Breast epithelium (tissue), 4 donors: ENCODE data around the gene CIDEB. TPM values are rescaled to one million over a fixed set of nuclear protein-coding genes. Genes with fewer than 3 reads are reported as not detected.
A peak's percentile ranks its signal among the peaks of the same experiment; 100 is the strongest.

Source experiments
- DNase-seq, 2 donors: peaks; one replicate each; pipeline ENCODE4 v3.0.0-alpha.2; 2019; ENCODE audit warnings: low spot score in 2 of 2
- H3K27ac ChIP-seq, 2 donors: fragments of 200-600 bp; sonication (generic) in 1 of 2; one replicate each; pipeline ENCODE4 v1.5.1; 2016 to 2019; ENCODE audit warnings: mild to moderate bottlenecking in 1 of 2
- H3K27me3 ChIP-seq, 2 donors: fragments of 200-600 bp; sonication (generic) in 1 of 2; one replicate each; pipeline versions ENCODE4 v1.5.1 to v1.6.0; 2017 to 2019; ENCODE audit warnings: control low read depth in 1 of 2, mild to moderate bottlenecking in 1 of 2
- H3K36me3 ChIP-seq: fragments of 200-600 bp; one replicate; pipeline ENCODE4 v1.5.1; 2019
- H3K4me1 ChIP-seq, 2 donors: fragments of 200-600 bp; sonication (generic); one replicate each; pipeline ENCODE4 v1.5.1; 2016 to 2019; ENCODE audit warnings: control low read depth in 1 of 2
- H3K4me3 ChIP-seq, 3 donors: fragments of 200-600 bp; sonication (generic); 1 replicate in 2 of 3; 2 replicates in 1 of 3; pipeline ENCODE4 v1.5.1; 2016 to 2019; ENCODE audit warnings: mild to moderate bottlenecking in 3 of 3, moderate library complexity in 2 of 3
- H3K9me3 ChIP-seq, 2 donors: fragments of 200-600 bp; sonication (generic) in 1 of 2; one replicate each; pipeline ENCODE4 v1.5.1; 2016 to 2019; ENCODE audit warnings: control low read depth in 1 of 2
- CTCF ChIP-seq, 3 donors: fragments of 450-650 bp; IDR thresholded peaks; one replicate each; pipeline ENCODE4 v1.5.1; 2016 to 2017; ENCODE audit warnings: antibody characterized with exemption in 3 of 3, mild to moderate bottlenecking in 3 of 3, moderate library complexity in 3 of 3
- POLR2A ChIP-seq: fragments of 450-650 bp; IDR thresholded peaks from one replicate; pipeline ENCODE4 v1.6.1; 2016; ENCODE audit warnings: antibody characterized with exemption, mild to moderate bottlenecking, moderate library complexity
- POLR2AphosphoS5 ChIP-seq, 3 donors: sonication (generic); formaldehyde crosslinking; IDR thresholded peaks; one replicate each; pipeline ENCODE4 v1.6.1; 2017; ENCODE audit warnings: antibody characterized with exemption in 3 of 3
- intact Hi-C: fragments of 100-400 bp; cut with DNase I; formaldehyde crosslinking; loops from one replicate; pipeline ENCODE4 v1.15.1; 2023; ENCODE audit warnings: low total_unique reads
- total RNA-seq, 3 donors: library from RNA; depleted of rRNA; stranded (reverse); fragments of >200 nt; gene quantifications; one replicate each; pipeline ENCODE4 v1.1.0, GENCODE V29; 2016

The CIDEB gene
- total RNA-seq, 3 donors from 2014 or later: 8.0 to 14.4 (median 10.4) TPM

- Histone ChIP-seq H3K27me3 (no peaks in the 10 kb centered on the region), H3K4me3 (no peak overlapping the region), H3K27ac (no peak overlapping the region), H3K4me1 (no peaks in the 10 kb centered on the region), H3K9me3 (no peaks in the 10 kb centered on the region), H3K36me3 (no peaks in the 10 kb centered on the region)
- intact Hi-C loops: no loop called here
- TF ChIP-seq CTCF (IDR thresholded peaks at IDR 0.05): no peak
- TF ChIP-seq POLR2A: no peak
- TF ChIP-seq POLR2AphosphoS5 (IDR thresholded peaks at IDR 0.05): no peak
- no peak for DNase-seq
Observed at GRCh38 chr14:24322672-24323071, 14.9 kb upstream of the CIDEB start.

GRCh38 chr14:24321212-24321975, 13.6 kb upstream of the CIDEB start:
- no peaks in the 10 kb centered on the region for H3K27me3 ChIP-seq
- H3K4me1 ChIP-seq: peaks cover 0 to 1% of the 10 kb centered on the region in 2 donors
- TF ChIP-seq CTCF (IDR thresholded peaks at IDR 0.05) (no peak), POLR2A (no peak), POLR2AphosphoS5 (IDR thresholded peaks at IDR 0.05) (no peak)
- H3K9me3 ChIP-seq: no peaks in the 10 kb centered on the region
- no peak overlapping the region for H3K27ac ChIP-seq
- H3K4me3 ChIP-seq: no peak overlapping the region
- DNase-seq: no peak
- H3K36me3 ChIP-seq: no peaks in the 10 kb centered on the region
- intact Hi-C loops: no loop called here

- H3K4me1 ChIP-seq: peaks cover 0 to 2% of the 10 kb centered on the region in 2 donors
- intact Hi-C loops: no loop called here
- no peak for DNase-seq
- no peaks in the 10 kb centered on the region for H3K27me3 ChIP-seq
- peak overlapping the region in 1 of 2 donors; percentile 80 for H3K27ac ChIP-seq
- no peaks in the 10 kb centered on the region for H3K9me3 ChIP-seq
- TF ChIP-seq POLR2A: no peak
- no peak for TF ChIP-seq CTCF (IDR thresholded peaks at IDR 0.05)
- no peak for TF ChIP-seq POLR2AphosphoS5 (IDR thresholded peaks at IDR 0.05)
- no peaks in the 10 kb centered on the region for H3K36me3 ChIP-seq
- H3K4me3 ChIP-seq: no peak overlapping the region
Observed at GRCh38 chr14:24317141-24317928, 9.6 kb upstream of the CIDEB start.

- intact Hi-C loops: no loop called here
- H3K27me3 ChIP-seq: no peaks in the 10 kb centered on the region
- no peak for DNase-seq
- peak overlapping the region in 1 of 2 donors; percentile 80 for H3K27ac ChIP-seq
- H3K4me3 ChIP-seq: peak overlapping the region in 1 of 3 donors; percentile 27
- no peaks in the 10 kb centered on the region for H3K9me3 ChIP-seq
- H3K36me3 ChIP-seq: no peaks in the 10 kb centered on the region
- TF ChIP-seq CTCF (IDR thresholded peaks at IDR 0.05): no peak
- TF ChIP-seq POLR2AphosphoS5 (IDR thresholded peaks at IDR 0.05): no peak
- no peak for TF ChIP-seq POLR2A
- H3K4me1 ChIP-seq: peaks cover 2 to 6% of the 10 kb centered on the region in 2 donors
Observed at GRCh38 chr14:24316597-24316950, 8.8 kb upstream of the CIDEB start.
